GM23248 (cell line): ENCODE measurements around the gene HERC3.

Experiments
- EZH2 ChIP-seq: fragments of 200-600 bp; sonication (generic); IDR thresholded peaks from 2 replicates; pipeline ENCODE4 v1.6.1; 2018; ENCODE audit warnings: antibody characterized with exemption, mild to moderate bottlenecking; ENCODE audit not compliant: insufficient read depth, poor library complexity, severe bottlenecking
- EZH2phosphoT487 ChIP-seq: fragments of 200-600 bp; sonication (generic); IDR thresholded peaks from 2 replicates; pipeline ENCODE4 v1.6.1; 2018; ENCODE audit warnings: antibody characterized with exemption, moderate library complexity, mild to moderate bottlenecking, low read depth; ENCODE audit not compliant: insufficient read depth

GRCh38 chr4:88755454-88755853 is 163.2 kb downstream of the HERC3 start:
- TF ChIP-seq EZH2 (no peak), EZH2phosphoT487 (no peak)
